Measurements from ENCODE around the gene CHD5.

GRCh38 chr1:6126521-6127067 is 53.5 kb downstream of the CHD5 start:
- TF ChIP-seq CTCF (IDR thresholded peaks at IDR 0.05; ENCODE audit: borderline replicate concordance, extremely low read depth, low read length, poor library complexity, severe bottlenecking) (no peak), EZH2 (IDR thresholded peaks at IDR 0.05; ENCODE audit: borderline replicate concordance, low read depth, low read length, severe bottlenecking) (no peak)

Data from DND-41 (cell line).